Measurements from ENCODE around the gene NUCB1. TPM values are rescaled to one million over a fixed set of nuclear protein-coding genes. Genes with fewer than 3 reads are reported as not detected.
A peak's percentile ranks its signal among the peaks of the same experiment; 100 is the strongest.

NUCB1 gene
- total and polyA plus RNA-seq, 9 of the 15 experiments (the other 6 are each of a cell fraction or from before 2014, with no cell fraction given) = 3.1 to 153 (median 71.7) TPM

DNA sequence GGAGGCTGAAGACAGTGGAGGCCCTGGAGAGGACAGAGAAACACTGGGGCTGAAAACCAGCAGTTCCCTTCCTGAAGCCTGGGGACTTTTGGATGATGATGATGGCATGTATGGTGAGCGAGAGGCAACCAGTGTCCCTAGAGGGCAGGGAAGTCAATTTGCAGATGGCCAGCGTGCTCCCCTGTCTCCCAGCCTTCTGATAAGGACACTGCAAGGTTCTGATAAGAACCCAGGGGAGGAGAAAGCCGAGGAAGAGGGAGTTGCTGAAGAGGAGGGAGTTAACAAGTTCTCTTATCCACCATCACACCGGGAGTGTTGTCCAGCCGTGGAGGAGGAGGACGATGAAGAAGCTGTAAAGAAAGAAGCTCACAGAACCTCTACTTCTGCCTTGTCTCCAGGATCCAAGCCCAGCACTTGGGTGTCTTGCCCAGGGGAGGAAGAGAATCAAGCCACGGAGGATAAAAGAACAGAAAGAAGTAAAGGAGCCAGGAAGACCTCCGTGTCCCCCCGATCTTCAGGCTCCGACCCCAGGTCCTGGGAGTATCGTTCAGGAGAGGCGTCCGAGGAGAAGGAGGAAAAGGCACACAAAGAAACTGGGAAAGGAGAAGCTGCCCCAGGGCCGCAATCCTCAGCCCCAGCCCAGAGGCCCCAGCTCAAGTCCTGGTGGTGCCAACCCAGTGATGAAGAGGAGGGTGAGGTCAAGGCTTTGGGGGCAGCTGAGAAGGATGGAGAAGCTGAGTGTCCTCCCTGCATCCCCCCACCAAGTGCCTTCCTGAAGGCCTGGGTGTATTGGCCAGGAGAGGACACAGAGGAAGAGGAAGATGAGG is 26.4 kb upstream of the NUCB1 start (continued):
- TF ChIP-seq, protein P1, sequence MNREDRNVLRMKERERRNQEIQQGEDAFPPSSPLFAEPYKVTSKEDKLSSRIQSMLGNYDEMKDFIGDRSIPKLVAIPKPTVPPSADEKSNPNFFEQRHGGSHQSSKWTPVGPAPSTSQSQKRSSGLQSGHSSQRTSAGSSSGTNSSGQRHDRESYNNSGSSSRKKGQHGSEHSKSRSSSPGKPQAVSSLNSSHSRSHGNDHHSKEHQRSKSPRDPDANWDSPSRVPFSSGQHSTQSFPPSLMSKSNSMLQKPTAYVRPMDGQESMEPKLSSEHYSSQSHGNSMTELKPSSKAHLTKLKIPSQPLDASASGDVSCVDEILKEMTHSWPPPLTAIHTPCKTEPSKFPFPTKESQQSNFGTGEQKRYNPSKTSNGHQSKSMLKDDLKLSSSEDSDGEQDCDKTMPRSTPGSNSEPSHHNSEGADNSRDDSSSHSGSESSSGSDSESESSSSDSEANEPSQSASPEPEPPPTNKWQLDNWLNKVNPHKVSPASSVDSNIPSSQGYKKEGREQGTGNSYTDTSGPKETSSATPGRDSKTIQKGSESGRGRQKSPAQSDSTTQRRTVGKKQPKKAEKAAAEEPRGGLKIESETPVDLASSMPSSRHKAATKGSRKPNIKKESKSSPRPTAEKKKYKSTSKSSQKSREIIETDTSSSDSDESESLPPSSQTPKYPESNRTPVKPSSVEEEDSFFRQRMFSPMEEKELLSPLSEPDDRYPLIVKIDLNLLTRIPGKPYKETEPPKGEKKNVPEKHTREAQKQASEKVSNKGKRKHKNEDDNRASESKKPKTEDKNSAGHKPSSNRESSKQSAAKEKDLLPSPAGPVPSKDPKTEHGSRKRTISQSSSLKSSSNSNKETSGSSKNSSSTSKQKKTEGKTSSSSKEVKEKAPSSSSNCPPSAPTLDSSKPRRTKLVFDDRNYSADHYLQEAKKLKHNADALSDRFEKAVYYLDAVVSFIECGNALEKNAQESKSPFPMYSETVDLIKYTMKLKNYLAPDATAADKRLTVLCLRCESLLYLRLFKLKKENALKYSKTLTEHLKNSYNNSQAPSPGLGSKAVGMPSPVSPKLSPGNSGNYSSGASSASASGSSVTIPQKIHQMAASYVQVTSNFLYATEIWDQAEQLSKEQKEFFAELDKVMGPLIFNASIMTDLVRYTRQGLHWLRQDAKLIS (CRISPR knock-in tag; IDR thresholded peaks at IDR 0.05) = peak; percentile 66
- peak; percentile 67; the same call in 1 of the 2 replicates for TF ChIP-seq ZBTB43 (CRISPR knock-in tag; IDR thresholded peaks at IDR 0.05)
- TF ChIP-seq ZNF583 (CRISPR knock-in tag; IDR thresholded peaks at IDR 0.05) = peak; percentile 59; the same call in 1 of the 2 replicates
- TF ChIP-seq MYNN (IDR thresholded peaks at IDR 0.05) = peak; percentile 95
- no peak for TF ChIP-seq MYNN (CRISPR knock-in tag; IDR thresholded peaks at IDR 0.05)
- TF ChIP-seq CCAR2 (IDR thresholded peaks at IDR 0.05; ENCODE audit: low read depth, low read length) = no peak
- TF ChIP-seq ZNF197 (CRISPR knock-in tag; IDR thresholded peaks at IDR 0.05; ENCODE audit: low read depth) = peak; percentile 78
- TF ChIP-seq ZNF282 (CRISPR knock-in tag; IDR thresholded peaks at IDR 0.05) = no peak
- TF ChIP-seq RB1 (IDR thresholded peaks at IDR 0.05; ENCODE audit: low read depth) = peak; percentile 59; the same call in 1 of the 2 replicates
- peak; percentile 98 for TF ChIP-seq HDAC3 (IDR thresholded peaks at IDR 0.05; ENCODE audit: borderline replicate concordance, partially characterized antibody)
- no peak for TF ChIP-seq ZNF444 (CRISPR knock-in tag; IDR thresholded peaks at IDR 0.05)
- 0 out of 2 replicates have a peak, but pooled peaks have one; percentile 31 for TF ChIP-seq ZBTB9 (CRISPR knock-in tag; IDR thresholded peaks at IDR 0.05)
- no peak for TF ChIP-seq BRF2 (IDR thresholded peaks at IDR 0.05; ENCODE audit: borderline replicate concordance, insufficient read depth, insufficient read length)
- no peak for TF ChIP-seq ZNF140 (CRISPR knock-in tag; IDR thresholded peaks at IDR 0.05)
- no peak for TF ChIP-seq DDX20 (tag; IDR thresholded peaks at IDR 0.05; ENCODE audit: low read depth)
- TF ChIP-seq HDAC1 (IDR thresholded peaks at IDR 0.05) = peak in 1 of 2 experiments; percentile 93
- TF ChIP-seq MNT (conservative IDR thresholded peaks at IDR 0.05) = peak; percentile 92 to 97
- 0 out of 2 replicates have a peak, but pooled peaks have one; percentile 26 for TF ChIP-seq PHB (CRISPR knock-in tag; IDR thresholded peaks at IDR 0.05)
- peak; percentile 61; the same call in 1 of the 2 replicates for TF ChIP-seq GATAD2A (IDR thresholded peaks at IDR 0.05)
